ENCODE measurements around the gene CD58.
"Not testable (repeated sequence)": the region's sequence is repeated elsewhere in the genome, so short reads cannot be mapped to it uniquely, and the experiment has no call there.

The CD58 gene

GRCh38 chr1:116597388-116597787, 26.6 kb upstream of the CD58 start:
- not testable (repeated sequence) for H3K27ac Mint-ChIP-seq; H3K9me3 Mint-ChIP-seq; H3K27me3 Mint-ChIP-seq; DNase-seq; H3K36me3 Mint-ChIP-seq (ENCODE audit: low read depth); H3K4me3 Mint-ChIP-seq
- H3K4me1 Mint-ChIP-seq = peaks cover 30% of the 10 kb centered on the region
- ATAC-seq = peak; percentile 55

- not testable (repeated sequence) for H3K36me3 Mint-ChIP-seq (ENCODE audit: low read depth); DNase-seq
Observed at GRCh38 chr1:116596742-116597307, 26.0 kb upstream of the CD58 start.

GRCh38 chr1:116595946-116596741, 25.3 kb upstream of the CD58 start:
- H3K27me3 Mint-ChIP-seq; H3K27ac Mint-ChIP-seq; H3K36me3 Mint-ChIP-seq (ENCODE audit: low read depth); H3K9me3 Mint-ChIP-seq: not testable (repeated sequence)
- Mint-ChIP-seq H3K4me3 (peak overlapping the region; percentile 43), H3K4me1 (peaks cover 30% of the 10 kb centered on the region)
- DNase-seq (peak; percentile 60), ATAC-seq (peak; percentile 58)

More at GRCh38 chr1:116596742-116597307, 26.0 kb upstream of the CD58 start:
- H3K4me1 Mint-ChIP-seq = peaks cover 30% of the 10 kb centered on the region
- H3K9me3 Mint-ChIP-seq, H3K4me3 Mint-ChIP-seq, H3K27me3 Mint-ChIP-seq, H3K27ac Mint-ChIP-seq, ATAC-seq: not testable (repeated sequence)

GRCh38 chr1:116595065-116595840, 24.4 kb upstream of the CD58 start:
- not testable (repeated sequence) for H3K27me3 Mint-ChIP-seq; ATAC-seq; H3K4me3 Mint-ChIP-seq; H3K36me3 Mint-ChIP-seq (ENCODE audit: low read depth); H3K9me3 Mint-ChIP-seq; DNase-seq; H3K27ac Mint-ChIP-seq
- peaks cover 34% of the 10 kb centered on the region for H3K4me1 Mint-ChIP-seq

GRCh38 chr1:116593977-116594376, 23.2 kb upstream of the CD58 start:
- not testable (repeated sequence) for H3K9me3 Mint-ChIP-seq; H3K27ac Mint-ChIP-seq; ATAC-seq; DNase-seq; H3K36me3 Mint-ChIP-seq (ENCODE audit: low read depth); H3K4me3 Mint-ChIP-seq; H3K27me3 Mint-ChIP-seq
- peaks cover 42% of the 10 kb centered on the region for H3K4me1 Mint-ChIP-seq

- not testable (repeated sequence) for H3K27me3 Mint-ChIP-seq; H3K36me3 Mint-ChIP-seq (ENCODE audit: low read depth); ATAC-seq; H3K9me3 Mint-ChIP-seq; H3K4me3 Mint-ChIP-seq; H3K27ac Mint-ChIP-seq; DNase-seq
- peaks cover 38% of the 10 kb centered on the region for H3K4me1 Mint-ChIP-seq
Observed at GRCh38 chr1:116593401-116593800, 22.6 kb upstream of the CD58 start.

GRCh38 chr1:116591951-116592605, 21.3 kb upstream of the CD58 start:
- H3K27me3 Mint-ChIP-seq; H3K36me3 Mint-ChIP-seq (ENCODE audit: low read depth); H3K9me3 Mint-ChIP-seq; DNase-seq; H3K27ac Mint-ChIP-seq; H3K4me3 Mint-ChIP-seq; ATAC-seq: not testable (repeated sequence)
- peaks cover 38% of the 10 kb centered on the region for H3K4me1 Mint-ChIP-seq

GRCh38 chr1:116591006-116591950, 20.5 kb upstream of the CD58 start:
- H3K4me3 Mint-ChIP-seq; H3K27me3 Mint-ChIP-seq; H3K9me3 Mint-ChIP-seq; H3K27ac Mint-ChIP-seq; DNase-seq; ATAC-seq; H3K36me3 Mint-ChIP-seq (ENCODE audit: low read depth): not testable (repeated sequence)
- peaks cover 40% of the 10 kb centered on the region for H3K4me1 Mint-ChIP-seq

GRCh38 chr1:116590359-116591005, 19.7 kb upstream of the CD58 start:
- not testable (repeated sequence) for ATAC-seq; H3K36me3 Mint-ChIP-seq (ENCODE audit: low read depth); DNase-seq; H3K4me3 Mint-ChIP-seq; H3K27me3 Mint-ChIP-seq; H3K27ac Mint-ChIP-seq; H3K9me3 Mint-ChIP-seq
- H3K4me1 Mint-ChIP-seq = peaks cover 37% of the 10 kb centered on the region

- DNase-seq (peak; percentile 44), ATAC-seq (peak; percentile 75)
- H3K27ac Mint-ChIP-seq = peak overlapping the region; percentile 67
- H3K9me3 Mint-ChIP-seq; H3K36me3 Mint-ChIP-seq (ENCODE audit: low read depth); H3K27me3 Mint-ChIP-seq; H3K4me3 Mint-ChIP-seq: not testable (repeated sequence)
- H3K4me1 Mint-ChIP-seq = peaks cover 36% of the 10 kb centered on the region
Observed at GRCh38 chr1:116589101-116589735, 18.4 kb upstream of the CD58 start.

- DNase-seq (no peak), ATAC-seq (no peak)
- Mint-ChIP-seq H3K4me1 (peaks cover 35% of the 10 kb centered on the region), H3K36me3 (ENCODE audit: low read depth) (no peaks in the 10 kb centered on the region), H3K9me3 (no peaks in the 10 kb centered on the region), H3K27ac (peak overlapping the region; percentile 47), H3K27me3 (peaks cover 2% of the 10 kb centered on the region), H3K4me3 (no peak overlapping the region)
Observed at GRCh38 chr1:116587501-116588227, 16.8 kb upstream of the CD58 start.

- no peaks in the 10 kb centered on the region for H3K9me3 Mint-ChIP-seq
- H3K27me3 Mint-ChIP-seq = peaks cover 2% of the 10 kb centered on the region
- ATAC-seq (peak; percentile 47), DNase-seq (no peak)
- no peak overlapping the region for H3K4me3 Mint-ChIP-seq
- peaks cover 35% of the 10 kb centered on the region for H3K4me1 Mint-ChIP-seq
- no peaks in the 10 kb centered on the region for H3K36me3 Mint-ChIP-seq (ENCODE audit: low read depth)
- peak overlapping the region; percentile 65 for H3K27ac Mint-ChIP-seq
Observed at GRCh38 chr1:116586741-116587143, 15.9 kb upstream of the CD58 start.

All from activated naive CD8-positive, alpha-beta T cell treated with anti-CD3 and anti-CD28 coated beads, Interleukin-2, amount 50 U/mL, for 24 hours (primary cell).